Stimulated activated CD8-positive, alpha-beta memory T cell treated with anti-CD3 and anti-CD28 coated beads, Interleukin-12 subunit alpha, Interleukin-12 subunit beta, amount 100 ng/mL, for 24 hours (primary cell): ENCODE measurements around the gene MSN.

Source experiments
- DNase-seq: peaks from one replicate; pipeline ENCODE4 v3.0.0-alpha.2; 2020; ENCODE audit errors: extremely low read depth

The MSN gene

GRCh38 chrX:65673857-65674203, 6.4 kb downstream of the MSN start:
- no peak for DNase-seq

- DNase-seq, result no peak
Observed at GRCh38 chrX:65674204-65674893, 6.9 kb downstream of the MSN start.

GRCh38 chrX:65677954-65678469, 10.6 kb downstream of the MSN start:
- DNase-seq, result no peak

- DNase-seq, result no peak
Observed at GRCh38 chrX:65679071-65679540, 11.7 kb downstream of the MSN start.

GRCh38 chrX:65681810-65682209, 14.4 kb downstream of the MSN start:
- DNase-seq, result no peak

GRCh38 chrX:65685112-65685511, 17.7 kb downstream of the MSN start:
- no peak for DNase-seq

- DNase-seq, result no peak
Observed at GRCh38 chrX:65686236-65686635, 18.8 kb downstream of the MSN start.

- DNase-seq, result no peak
Observed at GRCh38 chrX:65687367-65687766, 19.9 kb downstream of the MSN start.

GRCh38 chrX:65688403-65688871, 21.0 kb downstream of the MSN start:
- DNase-seq, result no peak

GRCh38 chrX:65689377-65689776, 21.9 kb downstream of the MSN start:
- no peak for DNase-seq

- no peak for DNase-seq
Observed at GRCh38 chrX:65690057-65690855, 22.8 kb downstream of the MSN start.

- DNase-seq, result no peak
Observed at GRCh38 chrX:65695849-65696449, 28.5 kb downstream of the MSN start.

GRCh38 chrX:65696613-65697012, 29.2 kb downstream of the MSN start:
- DNase-seq, result no peak

- no peak for DNase-seq
Observed at GRCh38 chrX:65697211-65697641, 29.8 kb downstream of the MSN start.

GRCh38 chrX:65697915-65698796, 30.7 kb downstream of the MSN start:
- peak; percentile 39 for DNase-seq

GRCh38 chrX:65702956-65703355, 35.5 kb downstream of the MSN start:
- no peak for DNase-seq

- DNase-seq, result no peak
Observed at GRCh38 chrX:65705439-65705838, 38.0 kb downstream of the MSN start.

- DNase-seq, result no peak
Observed at GRCh38 chrX:65706041-65706828, 38.8 kb downstream of the MSN start.

- DNase-seq, result no peak
Observed at GRCh38 chrX:65707151-65707550, 39.7 kb downstream of the MSN start.

- no peak for DNase-seq
Observed at GRCh38 chrX:65712005-65712806, 44.8 kb downstream of the MSN start.
